Effector CD8-positive, alpha-beta T cell (primary cell): Measurements from ENCODE around the gene DENND4B.

Experiments used
- DNase-seq: peaks from one replicate; lab custom pipeline; 2025; lab: John Stamatoyannopoulos, UW

The DENND4B gene

DNA sequence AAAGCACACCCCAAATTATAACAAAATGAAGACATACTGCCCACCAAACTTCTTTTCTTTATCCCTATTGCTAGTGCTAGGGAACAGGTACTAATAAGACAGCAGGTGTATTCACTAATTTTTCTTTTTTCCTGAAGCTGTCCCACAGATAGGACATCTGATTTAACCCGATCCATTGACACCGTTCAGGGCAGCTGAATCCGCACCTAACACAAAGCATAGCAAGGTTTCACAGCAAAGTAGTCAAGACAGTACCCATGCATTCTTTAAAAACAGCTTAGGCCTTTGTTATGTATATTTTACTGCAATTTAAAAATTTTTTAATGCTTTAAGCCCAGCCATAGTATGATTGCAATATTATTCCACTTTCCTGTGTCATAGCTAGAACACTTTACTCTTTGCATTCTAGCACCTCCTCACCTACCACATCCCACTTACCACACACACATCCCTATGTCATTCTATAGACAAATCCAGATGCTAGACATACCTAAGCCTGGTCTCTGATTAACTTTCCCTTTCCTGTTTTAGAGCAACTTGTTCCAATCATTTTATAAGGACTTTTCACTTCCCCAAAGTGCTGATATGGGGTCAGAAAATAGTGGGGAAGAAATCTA is 64.1 kb downstream of the DENND4B start:
- DNase-seq = no peak

DNA sequence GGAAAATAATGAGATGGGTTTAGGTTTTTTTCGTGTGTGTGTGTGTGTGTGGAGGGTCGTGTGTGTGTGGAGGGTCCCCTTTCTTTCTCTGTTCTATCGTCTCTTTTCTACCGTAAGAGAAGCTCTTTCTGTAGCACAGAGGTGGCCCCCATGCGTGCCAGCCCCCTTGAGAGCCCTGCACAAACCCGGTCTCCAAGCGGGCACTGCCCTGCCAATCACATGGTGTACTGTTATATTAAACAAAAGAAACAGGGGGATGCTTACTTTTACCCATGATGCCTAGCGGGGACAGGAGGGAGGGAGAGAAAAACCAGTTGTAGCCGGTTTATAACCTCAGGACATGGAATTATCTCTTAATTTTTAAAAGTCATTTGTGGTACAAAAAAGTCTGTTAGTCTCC is 64.8 kb downstream of the DENND4B start:
- DNase-seq = no peak

DNA sequence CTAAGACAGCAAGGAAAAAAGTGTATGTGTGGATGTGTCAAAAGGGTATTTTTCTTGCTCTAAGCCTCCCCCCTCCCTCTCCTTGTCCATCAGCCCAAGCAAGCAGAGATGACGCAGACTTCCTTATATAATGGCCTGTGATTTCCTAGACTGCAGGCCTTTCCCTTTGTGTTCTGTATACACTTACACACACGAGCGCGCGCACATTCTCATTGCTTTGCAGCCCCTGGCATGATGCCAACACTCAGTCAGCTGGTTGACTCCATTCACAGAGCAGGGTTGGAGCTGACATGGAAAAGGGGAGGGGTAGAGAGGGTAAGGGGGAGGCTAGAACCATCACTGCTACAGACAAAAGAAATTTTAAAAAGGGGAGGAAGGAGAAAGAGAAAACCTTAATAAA is 65.6 kb downstream of the DENND4B start:
- peak; percentile 15 for DNase-seq

DNA sequence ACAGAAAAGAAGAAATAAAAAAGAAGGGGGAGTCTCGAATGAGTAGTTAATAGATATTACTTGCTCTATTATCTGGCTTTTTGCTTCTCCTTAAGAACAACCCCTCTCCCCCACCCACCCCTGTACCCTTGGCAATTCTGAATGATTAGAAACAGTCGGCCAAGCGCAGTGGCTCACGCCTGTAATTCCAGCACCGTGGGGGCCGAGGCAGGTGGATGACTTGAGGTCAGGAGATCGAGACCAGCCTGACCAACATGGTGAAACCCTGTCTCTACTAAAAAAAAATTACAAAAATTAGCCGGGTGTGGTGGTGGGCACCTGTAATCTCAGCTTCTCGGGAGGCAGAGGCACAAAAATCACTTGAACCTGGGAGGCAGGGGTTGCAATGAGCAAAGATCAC is 66.5 kb downstream of the DENND4B start:
- no peak for DNase-seq
